NK-92 (cell line): Measurements from ENCODE around the gene DEFB124.
"Not testable (repeated sequence)": the region's sequence is repeated elsewhere in the genome, so short reads cannot be mapped to it uniquely, and the experiment has no call there.

Source experiments
- DNase-seq: peaks from one replicate; lab custom pipeline; 2025; ENCODE audit not compliant: unreplicated experiment; lab: John Stamatoyannopoulos, UW

The DEFB124 gene

GRCh38 chr20:31426891-31427551 is 47.9 kb downstream of the DEFB124 start:
- not testable (repeated sequence) for DNase-seq

GRCh38 chr20:31425797-31426196 is 49.1 kb downstream of the DEFB124 start:
- no peak for DNase-seq

- DNase-seq: no peak
These were observed 56.6 kb downstream of the DEFB124 start for GRCh38 chr20:31418307-31418706.

- no peak for DNase-seq
These were observed 59.3 kb downstream of the DEFB124 start for GRCh38 chr20:31415653-31416052.
